Activated naive CD4-positive, alpha-beta T cell (primary cell): Measurements from ENCODE around the gene SYCP1.
"Not testable (repeated sequence)": the region's sequence is repeated elsewhere in the genome, so short reads cannot be mapped to it uniquely, and the experiment has no call there.

Experiments used
- DNase-seq, 4 experiments: peaks; one replicate each; lab custom pipeline; 2025; lab: John Stamatoyannopoulos, UW

The SYCP1 gene, protein sequence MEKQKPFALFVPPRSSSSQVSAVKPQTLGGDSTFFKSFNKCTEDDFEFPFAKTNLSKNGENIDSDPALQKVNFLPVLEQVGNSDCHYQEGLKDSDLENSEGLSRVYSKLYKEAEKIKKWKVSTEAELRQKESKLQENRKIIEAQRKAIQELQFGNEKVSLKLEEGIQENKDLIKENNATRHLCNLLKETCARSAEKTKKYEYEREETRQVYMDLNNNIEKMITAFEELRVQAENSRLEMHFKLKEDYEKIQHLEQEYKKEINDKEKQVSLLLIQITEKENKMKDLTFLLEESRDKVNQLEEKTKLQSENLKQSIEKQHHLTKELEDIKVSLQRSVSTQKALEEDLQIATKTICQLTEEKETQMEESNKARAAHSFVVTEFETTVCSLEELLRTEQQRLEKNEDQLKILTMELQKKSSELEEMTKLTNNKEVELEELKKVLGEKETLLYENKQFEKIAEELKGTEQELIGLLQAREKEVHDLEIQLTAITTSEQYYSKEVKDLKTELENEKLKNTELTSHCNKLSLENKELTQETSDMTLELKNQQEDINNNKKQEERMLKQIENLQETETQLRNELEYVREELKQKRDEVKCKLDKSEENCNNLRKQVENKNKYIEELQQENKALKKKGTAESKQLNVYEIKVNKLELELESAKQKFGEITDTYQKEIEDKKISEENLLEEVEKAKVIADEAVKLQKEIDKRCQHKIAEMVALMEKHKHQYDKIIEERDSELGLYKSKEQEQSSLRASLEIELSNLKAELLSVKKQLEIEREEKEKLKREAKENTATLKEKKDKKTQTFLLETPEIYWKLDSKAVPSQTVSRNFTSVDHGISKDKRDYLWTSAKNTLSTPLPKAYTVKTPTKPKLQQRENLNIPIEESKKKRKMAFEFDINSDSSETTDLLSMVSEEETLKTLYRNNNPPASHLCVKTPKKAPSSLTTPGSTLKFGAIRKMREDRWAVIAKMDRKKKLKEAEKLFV

DNA sequence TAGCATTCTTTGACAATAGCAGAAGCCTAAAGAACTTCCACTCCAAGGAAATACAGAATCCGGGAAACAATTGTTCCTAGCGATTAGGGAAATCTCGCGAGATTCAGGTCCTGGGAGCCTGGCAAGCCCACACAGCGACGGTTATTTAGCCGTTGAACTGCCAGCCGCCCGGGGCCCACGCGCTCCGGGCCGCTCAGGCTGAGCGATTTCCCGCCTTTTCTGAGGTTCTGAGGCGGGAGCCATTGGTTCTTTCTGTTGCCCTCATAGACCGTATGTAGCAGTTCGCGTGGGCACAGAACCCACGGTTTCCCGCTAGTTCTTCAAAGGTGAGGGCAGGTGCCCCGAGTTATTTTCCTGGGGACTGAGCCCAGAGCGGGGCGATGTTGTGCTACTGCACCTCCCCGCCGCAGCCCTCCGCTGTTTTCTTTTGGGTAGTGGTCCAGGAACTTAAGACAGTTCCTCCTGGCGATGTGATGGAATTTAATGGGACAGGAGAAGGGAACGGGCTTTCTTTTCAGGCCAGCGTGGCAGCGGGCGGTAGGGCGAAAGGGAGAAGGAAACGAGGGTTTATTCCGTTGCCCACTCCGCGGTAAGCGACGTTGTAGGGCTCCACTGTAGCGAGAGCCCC, at the start of gene SYCP1:
TSS of gene SYCP1 (plus strand) at position 171 of the 628 bp plus-strand sequence. CDS start 602 bp downstream, outside the sequence.
- DNase-seq: no peak

DNA sequence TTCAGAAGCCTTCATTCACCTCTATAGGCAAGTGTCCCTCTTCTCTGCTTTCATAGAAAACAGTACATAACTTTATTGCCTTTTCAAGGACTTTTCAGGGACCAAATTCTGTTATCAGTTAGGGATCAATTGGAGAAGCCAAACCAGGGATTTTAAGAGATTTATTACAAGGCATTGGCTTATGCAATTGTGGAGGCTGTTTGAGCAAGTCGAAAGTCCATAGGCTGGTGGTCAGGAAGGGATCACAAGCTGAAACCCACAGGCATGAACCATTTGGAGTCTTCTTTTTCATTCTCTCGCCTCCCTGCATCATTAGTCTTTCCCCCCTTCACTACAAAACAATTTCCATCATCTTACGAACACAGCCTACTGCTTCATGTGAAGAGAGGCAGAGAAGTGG, 34.8 kb upstream of the SYCP1 start:
- DNase-seq: no peak

DNA sequence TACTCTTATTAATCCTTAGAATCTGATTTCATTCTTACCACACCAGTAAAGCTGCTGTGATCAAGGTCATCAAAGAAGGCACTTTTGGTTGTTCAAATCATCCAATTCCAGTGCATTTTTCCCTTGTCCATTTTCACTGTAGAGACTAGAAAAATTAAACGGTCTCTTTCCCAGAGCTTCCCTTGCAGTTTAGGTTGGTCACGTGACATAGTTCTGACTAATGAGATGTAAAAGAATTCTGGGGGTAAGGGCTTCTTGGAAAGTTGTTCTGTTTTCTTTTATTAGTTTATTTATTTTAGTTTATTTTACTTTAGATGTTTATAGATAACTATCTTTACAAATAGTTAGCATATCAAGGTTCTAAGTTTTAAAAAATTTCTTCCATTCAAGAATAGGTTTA, 34.3 kb upstream of the SYCP1 start:
- DNase-seq: no peak

DNA sequence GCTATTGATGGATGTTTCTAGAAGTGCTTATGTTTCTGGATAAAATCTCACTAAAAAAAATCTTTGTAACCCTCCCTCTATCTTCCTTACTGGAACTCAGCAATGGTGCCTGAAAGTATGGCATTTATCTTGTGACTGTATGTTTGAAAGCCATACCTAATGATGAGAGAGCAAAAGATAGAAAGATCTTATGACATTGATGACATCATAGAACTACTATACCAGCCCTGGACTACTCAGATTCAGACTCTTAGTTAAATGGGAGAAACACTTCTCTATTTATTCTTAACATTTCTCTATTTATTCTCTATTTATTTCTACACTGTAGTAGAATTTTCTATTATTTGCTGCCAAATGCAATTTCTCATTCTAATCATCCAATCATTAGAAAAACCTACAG, 32.7 kb upstream of the SYCP1 start:
- DNase-seq: no peak

DNA sequence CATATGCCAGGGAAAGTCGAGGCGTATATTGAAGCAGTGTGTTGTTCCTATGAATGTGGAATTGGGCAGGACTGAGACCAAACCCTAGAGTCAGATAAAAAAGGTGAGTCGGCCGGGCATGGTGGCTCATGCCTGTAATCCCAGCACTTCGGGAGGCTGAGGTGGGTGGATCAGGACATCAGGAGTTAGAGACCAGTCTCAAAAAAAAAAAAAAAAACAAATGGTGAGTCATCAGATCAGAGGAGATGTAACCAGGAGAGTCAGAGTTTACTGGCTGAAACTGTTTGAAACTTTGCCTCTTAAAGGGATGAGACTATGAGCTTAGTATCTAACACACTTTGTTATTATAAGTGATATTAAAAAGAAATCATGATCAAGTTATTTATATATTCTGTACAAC, 26.4 kb upstream of the SYCP1 start:
- DNase-seq: no peak

DNA sequence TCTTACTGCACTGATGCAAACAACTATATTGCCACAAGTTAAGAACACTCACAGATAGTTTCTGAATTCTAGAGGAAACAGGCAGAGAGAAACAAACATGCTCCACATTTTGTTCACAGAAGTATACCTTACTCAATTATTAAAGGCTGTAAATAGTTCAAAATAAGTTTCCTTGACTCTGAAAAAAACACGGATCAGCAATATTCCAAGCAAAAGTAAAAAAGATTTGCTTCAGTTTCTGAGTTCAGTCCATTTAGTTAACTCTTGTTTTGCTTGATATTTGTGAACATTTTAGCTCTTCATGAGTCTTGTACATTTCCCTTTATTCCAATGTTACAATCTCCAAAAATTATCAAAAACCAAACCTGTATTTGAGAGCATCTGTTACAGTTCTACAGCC, 24.6 kb upstream of the SYCP1 start:
- DNase-seq: not testable (repeated sequence)

DNA sequence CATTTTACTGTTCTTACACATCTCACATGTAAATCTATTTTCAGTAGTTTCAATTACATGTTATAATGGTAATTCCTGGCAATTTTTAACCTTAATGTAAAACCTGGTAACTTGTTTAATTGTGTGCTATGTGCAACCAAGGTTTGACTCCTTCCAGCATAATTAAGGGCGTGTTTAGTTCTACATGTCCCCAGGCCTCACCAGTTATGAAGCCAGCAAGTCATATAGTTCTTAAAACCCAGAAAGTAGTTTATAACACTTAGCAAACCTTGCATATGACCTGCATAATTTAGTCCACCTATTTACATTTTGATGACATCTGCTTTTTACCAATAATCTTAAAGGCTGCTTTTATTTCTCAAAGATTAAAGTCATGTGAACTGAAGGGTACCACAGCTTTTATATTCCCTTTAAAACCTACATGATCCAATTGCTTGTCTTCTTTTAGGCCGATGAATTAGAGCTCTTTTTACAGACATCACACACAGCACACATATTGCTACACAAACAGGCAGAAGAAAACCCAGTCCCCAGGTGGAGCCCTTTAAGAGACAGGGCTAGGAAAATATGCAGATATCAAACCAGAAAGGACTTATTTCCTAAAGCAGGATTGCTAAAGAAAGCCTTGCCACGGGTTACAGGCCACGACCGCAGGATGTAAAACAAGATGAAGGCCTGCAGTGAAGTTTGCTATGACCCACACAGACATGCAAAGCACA, 23.2 kb upstream of the SYCP1 start:
- DNase-seq: no peak

DNA sequence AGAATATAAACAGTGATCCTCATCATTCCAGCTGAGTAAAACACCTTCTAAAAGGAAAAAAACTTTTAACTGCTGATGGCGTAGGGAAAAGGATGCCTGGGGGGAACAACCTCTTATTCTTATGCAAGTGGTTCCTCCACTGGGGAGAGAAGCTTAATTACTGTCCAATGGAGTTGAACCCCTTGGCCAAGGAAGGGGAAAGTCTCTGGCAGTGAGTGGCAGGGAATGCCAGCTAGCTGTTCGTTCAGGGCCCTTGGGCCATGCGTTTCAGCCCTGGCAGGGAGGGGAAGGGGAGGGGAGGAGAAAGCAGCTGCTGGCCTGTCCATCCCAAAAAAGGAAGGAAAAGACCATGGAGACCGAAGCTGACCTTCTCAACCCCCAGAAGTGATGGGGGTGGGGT, 22.6 kb upstream of the SYCP1 start:
- DNase-seq: no peak

DNA sequence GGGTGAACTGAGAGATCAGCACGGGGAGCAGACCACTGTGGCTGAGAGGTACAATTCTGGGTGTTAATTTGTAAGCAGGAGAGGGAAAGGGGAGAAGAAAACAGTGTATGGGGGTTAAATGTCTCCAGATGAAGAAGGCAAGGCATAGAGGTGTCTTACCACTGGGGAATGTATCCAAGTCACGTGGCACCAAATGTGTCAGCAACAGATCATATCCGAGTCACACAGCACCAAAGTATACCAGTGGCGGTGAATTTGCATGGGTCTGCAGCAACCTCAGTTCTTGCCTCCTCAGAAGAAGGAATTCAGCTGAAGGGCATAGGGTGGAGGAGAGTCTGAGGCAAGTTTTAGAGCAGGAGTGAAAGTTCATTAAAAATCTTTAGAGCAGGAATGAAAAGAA, 21.2 kb upstream of the SYCP1 start:
- no peak for DNase-seq

DNA sequence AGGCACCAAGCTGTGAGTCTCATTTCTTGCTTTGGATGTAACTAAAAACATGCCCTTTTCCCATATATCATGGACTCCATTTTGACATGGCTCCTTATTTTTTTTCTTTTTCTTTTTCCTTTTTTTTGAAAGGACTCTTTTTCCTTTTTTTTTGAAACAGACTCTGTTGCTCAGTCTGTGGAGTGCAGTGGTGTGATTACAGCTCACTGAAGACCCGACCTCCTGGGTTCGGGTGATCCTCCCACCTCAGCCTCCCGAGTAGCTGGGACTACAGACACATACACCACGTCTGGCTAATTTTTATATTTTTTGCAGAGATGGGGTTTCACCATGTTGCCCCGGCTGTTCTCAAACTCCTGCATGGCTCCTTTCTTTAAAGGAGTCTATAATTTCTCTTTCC, 10.4 kb upstream of the SYCP1 start:
- no peak for DNase-seq

DNA sequence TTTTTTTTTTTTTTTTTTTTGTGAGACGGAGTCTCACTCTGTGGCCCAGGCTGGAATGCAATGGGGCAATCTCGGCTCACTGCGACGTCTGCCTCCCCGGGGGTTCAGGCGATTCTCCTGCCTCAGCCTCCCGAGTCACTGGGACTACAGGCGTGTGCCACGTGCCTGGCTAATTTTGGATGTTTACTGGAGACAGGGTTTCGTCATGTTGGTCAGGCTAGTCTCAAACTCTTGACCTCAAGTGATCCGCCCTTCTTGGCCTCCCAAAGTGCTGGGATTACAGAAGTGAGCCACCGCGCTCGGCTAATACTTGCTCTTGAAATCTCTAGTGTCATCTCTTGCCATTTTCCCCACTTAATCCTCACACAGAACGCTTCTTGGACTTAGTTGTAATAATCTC, 1.1 kb upstream of the SYCP1 start:
- DNase-seq: no peak

DNA sequence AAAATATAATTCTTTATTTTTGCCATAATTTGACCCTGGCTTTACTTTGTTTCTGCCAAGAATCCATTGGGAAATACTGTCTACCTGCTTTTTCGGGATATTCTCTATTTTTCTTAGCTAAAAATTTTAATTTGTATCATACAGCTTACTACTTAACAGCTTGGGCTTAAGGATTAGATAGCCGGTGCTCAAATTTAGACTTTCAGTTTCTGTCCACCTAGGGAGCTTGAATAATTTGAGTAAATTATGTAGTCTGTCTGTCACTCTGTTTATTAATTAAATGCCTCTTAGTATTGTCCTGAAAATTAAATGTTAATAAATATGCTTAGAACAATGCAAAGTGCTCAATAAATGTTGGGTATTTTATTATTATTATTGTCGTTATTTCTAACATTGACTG, 6.7 kb downstream of the SYCP1 start:
- no peak for DNase-seq

DNA sequence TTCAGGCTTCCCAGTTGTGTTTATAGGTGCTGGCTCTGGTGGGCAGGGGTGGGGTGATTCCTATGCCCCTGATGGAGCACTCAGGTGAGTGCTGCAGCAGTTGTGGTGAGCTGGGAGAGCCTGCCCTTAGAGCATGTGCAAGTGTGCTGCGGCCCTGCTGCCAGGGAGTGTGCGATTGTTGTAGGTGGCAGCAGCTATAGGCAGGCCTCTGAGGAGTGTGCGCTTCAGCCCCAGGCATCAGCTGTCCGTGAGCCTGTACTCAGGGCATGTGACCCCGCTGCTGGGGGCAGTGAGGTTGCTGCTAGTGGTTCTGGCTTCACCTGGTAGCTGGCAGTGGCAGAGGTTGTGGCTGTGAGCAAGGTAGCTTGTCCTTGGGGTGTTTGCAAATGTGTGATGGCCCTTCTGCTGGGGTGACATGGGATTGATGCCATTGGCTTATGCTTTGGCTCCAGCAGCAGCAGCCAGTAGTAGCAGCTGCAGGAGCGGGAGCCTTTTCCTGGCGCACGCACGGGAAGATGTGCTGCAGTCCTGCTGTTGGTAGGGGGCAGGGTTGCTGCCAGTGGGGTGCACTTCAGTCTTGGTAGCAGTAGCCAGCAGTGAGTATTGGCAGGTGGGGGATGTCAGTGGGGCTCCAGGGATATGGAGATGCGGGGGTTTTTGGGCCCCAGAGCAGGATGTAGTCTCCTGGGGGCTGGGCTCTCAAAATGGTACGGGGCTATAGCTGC, 37.7 kb downstream of the SYCP1 start:
- no peak for DNase-seq

DNA sequence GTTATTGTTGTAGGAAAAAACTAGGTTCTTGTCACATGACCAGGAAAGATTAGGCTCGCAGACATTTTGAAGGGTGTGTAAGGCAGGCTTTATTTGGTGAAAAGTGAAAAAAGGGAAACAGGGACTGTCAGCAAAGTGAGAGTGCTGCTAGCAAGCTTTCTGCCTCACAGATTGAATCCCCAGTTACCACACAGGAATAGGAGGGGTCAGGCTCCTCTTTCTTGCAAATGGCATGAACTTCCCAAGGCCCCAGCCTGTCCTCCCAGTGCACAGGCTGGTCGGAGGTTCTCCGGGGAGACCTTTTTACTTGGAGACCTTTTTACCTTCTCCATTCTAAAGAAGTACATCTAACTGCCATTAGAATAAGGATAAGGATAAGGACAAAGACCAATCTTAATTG, 42.1 kb downstream of the SYCP1 start:
- no peak for DNase-seq

DNA sequence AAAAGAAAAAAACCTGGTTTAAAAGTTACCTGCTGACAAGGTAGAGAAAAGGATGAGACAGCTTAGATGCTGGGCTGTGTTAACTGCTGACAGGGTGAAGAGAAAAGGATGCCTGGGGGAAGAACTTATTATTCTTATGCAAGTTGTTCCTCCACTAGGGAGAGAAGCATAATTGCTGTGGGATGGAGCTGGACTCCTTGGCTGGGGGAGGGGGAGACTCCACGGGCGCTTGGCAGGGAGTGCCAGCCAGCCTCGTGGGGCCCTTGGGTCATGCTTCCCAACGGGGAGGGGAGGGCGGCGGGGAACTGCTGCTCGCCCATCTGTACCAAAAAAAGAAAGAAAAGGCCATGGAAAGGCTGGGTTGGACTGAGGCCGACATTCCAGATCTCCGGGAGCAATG, 47.2 kb downstream of the SYCP1 start:
- no peak for DNase-seq

DNA sequence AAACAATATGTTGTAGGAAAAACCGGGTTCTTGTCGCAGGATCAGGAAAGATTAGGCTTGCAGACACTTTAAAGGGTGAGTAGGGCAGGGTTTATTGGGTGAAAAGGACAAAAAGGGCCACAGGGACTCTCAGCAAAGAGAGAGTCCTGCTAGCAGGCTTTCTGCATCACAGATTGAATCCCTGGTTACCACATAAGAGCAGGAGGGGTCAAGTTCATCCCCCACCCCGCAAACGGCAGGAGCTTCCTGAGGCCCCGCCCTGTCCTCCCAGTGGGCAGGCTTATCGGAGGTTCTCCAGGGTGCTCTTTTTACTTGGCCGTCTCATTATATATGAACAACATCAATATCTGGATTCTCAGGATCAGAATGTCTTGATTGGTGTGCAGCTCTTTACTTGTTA, 47.7 kb downstream of the SYCP1 start:
- DNase-seq: no peak

DNA sequence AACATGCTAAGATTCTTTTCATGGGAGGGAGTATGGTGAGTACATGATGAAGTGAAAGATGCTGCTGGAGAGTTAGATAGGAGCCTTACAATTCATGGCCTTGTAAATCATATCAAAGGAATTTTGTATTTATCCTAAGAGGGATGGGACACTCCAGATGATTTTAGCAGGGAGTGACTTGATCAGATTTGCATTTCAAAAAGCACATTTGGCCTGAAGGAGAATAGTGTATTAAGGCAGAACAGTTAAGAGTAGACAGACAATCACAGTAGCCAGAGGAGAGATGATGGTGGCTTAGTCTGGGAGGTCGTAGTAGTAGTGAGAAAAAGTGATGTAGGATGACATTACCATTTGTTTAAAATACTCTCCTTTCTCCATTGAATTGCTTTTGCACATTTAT, 48.8 kb downstream of the SYCP1 start:
- no peak for DNase-seq

DNA sequence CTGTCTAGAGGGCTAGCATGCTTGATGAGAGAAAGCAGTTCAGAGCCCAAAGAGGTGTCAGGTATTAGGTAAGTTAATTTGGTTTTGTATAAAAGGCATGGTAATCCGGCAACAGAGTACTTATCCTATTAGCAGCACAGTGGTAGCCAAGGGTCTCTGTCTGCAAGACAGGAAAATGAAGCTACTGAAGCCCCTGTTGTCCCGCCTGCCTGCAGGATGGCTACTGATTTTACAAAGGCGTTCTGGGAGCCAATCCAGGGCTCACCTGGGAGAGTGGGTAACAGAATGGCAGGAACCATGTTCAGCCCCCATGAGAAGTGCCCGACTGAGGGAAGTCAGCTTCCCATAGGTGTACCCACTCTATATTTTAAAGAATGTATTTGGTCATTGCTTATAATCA, 61.1 kb downstream of the SYCP1 start:
- not testable (repeated sequence) for DNase-seq

DNA sequence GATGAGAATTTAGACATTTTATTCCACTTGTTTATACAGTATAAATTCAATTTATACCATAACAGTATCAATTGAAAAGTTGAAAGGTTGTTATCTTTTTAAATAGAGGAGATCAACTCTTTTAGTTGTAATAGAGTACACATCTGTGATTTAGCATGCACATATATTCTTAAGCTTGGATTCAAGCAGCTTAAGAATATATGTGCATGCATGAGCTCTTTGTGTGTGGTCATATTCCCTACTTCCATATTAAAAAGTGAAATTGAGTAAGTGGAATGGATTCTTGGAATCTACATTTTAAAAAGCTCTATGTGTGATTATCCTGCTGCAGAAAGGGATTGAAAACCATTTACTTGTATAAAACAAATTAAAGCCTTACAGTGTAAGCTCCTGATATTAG, 71.9 kb downstream of the SYCP1 start:
- DNase-seq: no peak

DNA sequence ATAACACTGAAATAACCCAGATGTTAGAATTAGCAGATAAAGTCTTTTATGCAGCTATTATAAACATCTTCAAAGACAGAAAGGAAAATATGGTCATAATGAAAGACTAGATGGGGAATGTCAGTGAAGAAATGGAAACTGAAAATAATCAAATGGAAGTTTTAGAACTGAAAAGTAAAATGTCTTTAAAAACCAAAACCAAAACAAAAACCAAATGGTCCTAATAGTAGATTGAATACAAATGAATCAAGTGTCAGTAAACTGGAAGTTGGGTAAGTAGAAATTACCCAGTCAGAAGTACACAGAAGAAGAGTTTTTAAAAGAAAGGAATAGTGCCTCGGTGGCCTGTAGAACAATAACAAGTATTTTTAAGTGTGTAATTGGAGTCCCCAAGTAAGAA, 72.7 kb downstream of the SYCP1 start:
- no peak for DNase-seq

DNA sequence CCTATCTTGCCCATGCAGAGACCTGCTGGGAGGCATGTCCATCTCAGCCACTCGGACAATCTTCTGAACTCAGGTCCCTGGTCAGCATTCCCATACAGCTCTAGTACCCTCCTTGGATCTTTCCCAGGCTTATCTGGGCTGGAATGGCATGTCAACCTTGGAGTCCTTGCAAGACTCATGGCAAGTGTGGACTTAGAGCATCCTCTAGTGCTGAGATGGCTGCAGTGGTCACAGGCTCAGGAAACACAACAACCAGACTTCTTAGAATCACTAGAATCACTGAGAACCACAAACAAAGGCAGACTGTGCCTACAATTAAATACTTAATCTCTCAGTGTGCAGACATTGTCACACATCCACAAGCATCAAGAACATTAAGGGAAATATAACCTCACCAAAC, 101.9 kb downstream of the SYCP1 start:
- no peak for DNase-seq
